Left lobe of liver (tissue), 2 donors: Measurements from ENCODE around the gene BEGAIN. TPM values are rescaled to one million over a fixed set of nuclear protein-coding genes. Genes with fewer than 3 reads are reported as not detected.

ENCODE experiments used
- ATAC-seq: fragments of 200-7000 bp; cut with Tn5 transposase; one replicate; pipeline ENCODE4 v1.9.1; 2020; ENCODE audit warnings: mild to moderate bottlenecking, moderate library complexity
- DNase-seq: peaks from one replicate; pipeline ENCODE4 v3.0.0-alpha.2; 2020; ENCODE audit warnings: low spot score
- total RNA-seq: library from RNA; stranded (reverse); gene quantifications from one replicate; pipeline ENCODE4 v1.2.1, GENCODE V29; 2021
- donor health status: DM: no; HTN: no; CAD: no; lungs with moderate emphysema.
- donor health status: DM: no; HTN: yes; CAD: no.

Gene BEGAIN
- total RNA-seq, 1 donor from 2014 or later = 0.70 TPM

GRCh38 chr14:100583245-100583644 lies 4.0 kb downstream of the BEGAIN start:
- ATAC-seq (no peak), DNase-seq (no peak)

- ATAC-seq (no peak), DNase-seq (no peak)
These were observed 4.6 kb downstream of the BEGAIN start for GRCh38 chr14:100582496-100583165.

GRCh38 chr14:100581228-100582145 lies 5.7 kb downstream of the BEGAIN start:
- no peak for ATAC-seq
- DNase-seq = no peak

- DNase-seq (no peak), ATAC-seq (no peak)
These were observed 6.6 kb downstream of the BEGAIN start for GRCh38 chr14:100580316-100581227.

- DNase-seq (no peak), ATAC-seq (no peak)
These were observed 8.7 kb downstream of the BEGAIN start for GRCh38 chr14:100578552-100578951.

GRCh38 chr14:100577986-100578431 lies 9.2 kb downstream of the BEGAIN start:
- ATAC-seq (no peak), DNase-seq (no peak)

GRCh38 chr14:100577321-100577985 lies 9.8 kb downstream of the BEGAIN start:
- DNase-seq = no peak
- no peak for ATAC-seq

GRCh38 chr14:100576091-100577085 lies 10.8 kb downstream of the BEGAIN start:
- no peak for ATAC-seq
- DNase-seq = no peak

- ATAC-seq (no peak), DNase-seq (no peak)
These were observed 11.8 kb downstream of the BEGAIN start for GRCh38 chr14:100575266-100575995.

GRCh38 chr14:100574642-100575031 lies 12.6 kb downstream of the BEGAIN start:
- DNase-seq = no peak
- ATAC-seq = no peak

- ATAC-seq (no peak), DNase-seq (no peak)
These were observed 13.2 kb downstream of the BEGAIN start for GRCh38 chr14:100573757-100574641.

GRCh38 chr14:100573002-100573756 lies 14.0 kb downstream of the BEGAIN start:
- ATAC-seq (no peak), DNase-seq (no peak)

GRCh38 chr14:100572543-100572942 lies 14.7 kb downstream of the BEGAIN start:
- ATAC-seq = no peak
- DNase-seq = no peak

- DNase-seq (no peak), ATAC-seq (no peak)
These were observed 15.4 kb downstream of the BEGAIN start for GRCh38 chr14:100571837-100572236.

GRCh38 chr14:100570726-100571454 lies 16.3 kb downstream of the BEGAIN start:
- DNase-seq = no peak
- no peak for ATAC-seq

GRCh38 chr14:100569734-100570286 lies 17.4 kb downstream of the BEGAIN start:
- no peak for DNase-seq

More at GRCh38 chr14:100569734-100570286, 17.4 kb downstream of the BEGAIN start:
- no peak for ATAC-seq
